K562 (cell line): ENCODE results near the gene PLPPR2. TPM values are rescaled to one million over a fixed set of nuclear protein-coding genes. Genes with fewer than 3 reads are reported as not detected.

Source experiments
- MCM7 ChIP-seq, 2 experiments: fragments of 450-650 bp; IDR thresholded peaks; 2 replicates each; pipeline ENCODE4 v1.6.1; 2016 to 2018
- POLR2AphosphoS5 ChIP-seq: IDR thresholded peaks from 2 replicates; pipeline ENCODE4 v1.6.1; 2011; ENCODE audit warnings: mild to moderate bottlenecking, low read depth, low read length, moderate library complexity; ENCODE audit not compliant: control insufficient read depth, insufficient read depth
- PRDM10 ChIP-seq: fragments of 450-650 bp; IDR thresholded peaks from 2 replicates; pipeline ENCODE4 v1.6.1; 2018; ENCODE audit not compliant: partially characterized antibody
- RBM34 ChIP-seq: fragments of 200-400 bp; formaldehyde crosslinking; IDR thresholded peaks from 2 replicates; pipeline ENCODE4 v1.6.1; 2018; ENCODE audit warnings: low read length, borderline replicate concordance; ENCODE audit not compliant: insufficient read depth
- SIN3A ChIP-seq, 2 experiments: fragments of 150-350 bp in 1 of 2; IDR thresholded peaks; 2 replicates each; pipeline ENCODE4 v1.6.1; 2011 to 2016; ENCODE audit warnings: borderline replicate concordance in 2 of 2, low read depth in 2 of 2, low read length in 2 of 2, mild to moderate bottlenecking in 2 of 2, moderate library complexity in 2 of 2; ENCODE audit not compliant: control insufficient read depth in 1 of 2
- ZNF318 ChIP-seq, 2 experiments: fragments of 450-650 bp; IDR thresholded peaks; 2 replicates each; pipeline ENCODE4 v1.6.1; 2016; ENCODE audit warnings: mild to moderate bottlenecking in 2 of 2, borderline replicate concordance in 1 of 2, low read depth in 1 of 2, moderate library complexity in 1 of 2
- ZNF75A ChIP-seq: fragments of 450-650 bp; formaldehyde crosslinking; IDR thresholded peaks from 2 replicates; pipeline ENCODE4 v1.4.0; 2020; ENCODE audit warnings: mild to moderate bottlenecking
- polyA plus RNA-seq, 8 experiments: library from polyadenylated mRNA; depleted of rRNA in 4 of 8; stranded (reverse) in 5 of 8; unstranded in 3 of 8; fragments of >200 nt; fragmentation: Nextera tagmentation in 2 of 8; fragmentation: Illumina TruSeq in 1 of 8; extraction: Ambion mirVana in 2 of 8; extraction: Trizol in 1 of 8; gene quantifications; 2 replicates each; pipeline versions ENCODE4 v1.2.1 to v1.2.3, GENCODE V29; 2011 to 2014; ENCODE audit warnings: inconsistent platforms in 1 of 8, missing spikeins in 1 of 8
- total RNA-seq, 7 experiments: library from RNA; depleted of rRNA in 6 of 7; stranded (reverse); fragments of >200 nt in 6 of 7; fragmentation: Illumina TruSeq in 2 of 7; extraction: Trizol in 2 of 7; gene quantifications; 2 replicates each; pipeline versions ENCODE4 v1.2.1 to v1.2.3, GENCODE V29; 2011 to 2021; ENCODE audit warnings: low replicate concordance in 1 of 7

The PLPPR2 gene
- total and polyA plus RNA-seq, 9 of the 15 experiments (the other 6 are each of a cell fraction or from before 2014, with no cell fraction given): 0.49 to 15.9 (median 3.4) TPM

GRCh38 chr19:11364296-11364904 is 9.2 kb downstream of the PLPPR2 start (continued):
- TF ChIP-seq SIN3A (IDR thresholded peaks at IDR 0.05; ENCODE audit: borderline replicate concordance in 2 of 2, control insufficient read depth in 1 of 2, low read depth in 2 of 2, low read length in 2 of 2) (no peak), ZNF318 (IDR thresholded peaks at IDR 0.05; ENCODE audit: borderline replicate concordance in 1 of 2, low read depth in 1 of 2) (no peak), POLR2AphosphoS5 (no peak), MCM7 (IDR thresholded peaks at IDR 0.05) (no peak), PRDM10 (no peak), ZNF75A (CRISPR knock-in tag) (no peak), RBM34 (no peak)
